NB4 (cell line): ENCODE results near the gene LNX2.

ENCODE experiments used
- DNase-seq: peaks from one replicate; pipeline ENCODE4 v3.0.0; 2010; ENCODE audit warnings: low read depth
- H3K4me3 ChIP-seq: one replicate; pipeline ENCODE4 v1.5.1; 2011; ENCODE audit warnings: mild to moderate bottlenecking, low read depth, low read length, moderate library complexity
- CTCF ChIP-seq: IDR thresholded peaks from one replicate; pipeline ENCODE4 v1.5.1; 2012; ENCODE audit warnings: low read depth, low read length
- MAX ChIP-seq: IDR thresholded peaks from 2 replicates; pipeline ENCODE4 v1.6.1; 2011; ENCODE audit warnings: low read depth, low read length
- MYC ChIP-seq: IDR thresholded peaks from 2 replicates; pipeline ENCODE4 v1.6.1; 2011; ENCODE audit warnings: low read depth, low read length
- POLR2A ChIP-seq: IDR thresholded peaks from 2 replicates; pipeline ENCODE4 v1.6.1; 2011; ENCODE audit warnings: mild to moderate bottlenecking; ENCODE audit not compliant: insufficient read length; ENCODE audit errors: extremely low read depth

The LNX2 gene

GRCh38 chr13:27620377-27621115 lies at the start of gene LNX2:
Gene LNX2 (minus strand): TSS chr13:27620529. CDS start chr13:27581703, 38,826 bp downstream.
- DNase-seq: peak; percentile 99

DNA sequence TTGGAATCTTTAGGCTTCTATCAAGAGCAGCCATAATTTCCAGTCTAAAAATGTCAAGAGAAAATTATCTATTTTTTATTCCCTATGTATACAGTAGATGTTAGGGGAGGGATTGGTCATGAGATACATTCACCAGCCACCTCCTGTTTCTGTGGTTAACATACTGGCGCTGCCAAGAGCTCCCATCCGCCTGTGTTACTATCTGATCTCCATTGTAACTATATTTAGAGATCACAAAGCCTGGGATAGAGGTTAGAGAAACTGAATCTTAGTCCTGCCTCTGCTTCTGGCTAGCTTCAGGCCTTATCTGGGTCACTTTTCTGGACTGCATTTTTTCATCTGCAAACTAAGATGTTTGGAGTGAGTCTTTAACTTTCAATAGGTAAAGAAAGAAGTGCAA lies 47.6 kb upstream of the LNX2 start:
- TF ChIP-seq MYC (no peak), CTCF (no peak), POLR2A (no peak), MAX (no peak)
- no peak overlapping the region for H3K4me3 ChIP-seq
- no peak for DNase-seq

More at GRCh38 chr13:27620377-27621115, at the start of gene LNX2:
- TF ChIP-seq POLR2A: peak; percentile 59
- peak; percentile 24; the same call in 1 of the 2 replicates for TF ChIP-seq MAX
- TF ChIP-seq CTCF: no peak
- TF ChIP-seq MYC: peak; percentile 52; the same call in 1 of the 2 replicates
- peak within 1 kb of the TSS; percentile 84 for H3K4me3 ChIP-seq

- H3K4me3 ChIP-seq: no peak overlapping the region
- TF ChIP-seq MYC: no peak
- TF ChIP-seq CTCF: no peak
- no peak for TF ChIP-seq MAX
- TF ChIP-seq POLR2A: no peak
- DNase-seq: no peak
These were observed 46.6 kb upstream of the LNX2 start for GRCh38 chr13:27666951-27667350.

- H3K4me3 ChIP-seq: no peak overlapping the region
- DNase-seq: no peak
- TF ChIP-seq POLR2A (no peak), CTCF (no peak), MAX (no peak), MYC (no peak)
These were observed 45.4 kb upstream of the LNX2 start for GRCh38 chr13:27665761-27666160.

- TF ChIP-seq CTCF (no peak), MAX (no peak), MYC (no peak), POLR2A (no peak)
- no peak for DNase-seq
- no peak overlapping the region for H3K4me3 ChIP-seq
These were observed 45.0 kb upstream of the LNX2 start for GRCh38 chr13:27665333-27665732.

- TF ChIP-seq MYC (no peak), POLR2A (no peak), MAX (no peak), CTCF (no peak)
- no peak overlapping the region for H3K4me3 ChIP-seq
- no peak for DNase-seq
These were observed 43.6 kb upstream of the LNX2 start for GRCh38 chr13:27663947-27664346.
